ENCODE results near the gene HSPB6.
A peak's percentile ranks its signal among the peaks of the same experiment; 100 is the strongest.

The HSPB6 gene

GRCh38 chr19:35718345-35719041, 38.3 kb downstream of the HSPB6 start:
- peaks cover 54% of the 10 kb centered on the region for H3K4me1 Mint-ChIP-seq (ENCODE audit: low read depth)
- peak overlapping the region; percentile 81 for H3K4me3 Mint-ChIP-seq
- intact Hi-C loops (cut with micrococcal nuclease): no loop called here
- H3K27ac Mint-ChIP-seq: peak overlapping the region; percentile 66
- peaks cover 15% of the 10 kb centered on the region for H3K27me3 Mint-ChIP-seq
- peaks cover 50% of the 10 kb centered on the region for H3K36me3 Mint-ChIP-seq (ENCODE audit: low read depth)
- no peaks in the 10 kb centered on the region for H3K9me3 Mint-ChIP-seq

- peak within 1 kb of the TSS; percentile 87 for H3K27ac Mint-ChIP-seq
- no peaks in the 10 kb centered on the region for H3K9me3 Mint-ChIP-seq
- peaks cover 17% of the 10 kb centered on the region for H3K27me3 Mint-ChIP-seq
- H3K36me3 Mint-ChIP-seq (ENCODE audit: low read depth): peaks cover 43% of the 10 kb centered on the region
- peaks cover 54% of the 10 kb centered on the region for H3K4me1 Mint-ChIP-seq (ENCODE audit: low read depth)
- intact Hi-C loops (cut with micrococcal nuclease): loop anchor here (1.0 to 2.0 kb wide), 2 partner anchors 25 to 31 kb away; partner anchors contain the start of gene LIN37
- H3K4me3 Mint-ChIP-seq: peak within 1 kb of the TSS; percentile 91
Observed at GRCh38 chr19:35717665-35718344, 39.0 kb downstream of the HSPB6 start, which contains the start of gene KMT2B. TSS of gene KMT2B (plus strand) at chr19:35718003. CDS start at chr19:35718019, 16 bp downstream.

GRCh38 chr19:35716801-35717664, 39.8 kb downstream of the HSPB6 start:
- Mint-ChIP-seq H3K36me3 (ENCODE audit: low read depth) (peaks cover 35% of the 10 kb centered on the region), H3K27ac (peak overlapping the region; percentile 87), H3K9me3 (no peaks in the 10 kb centered on the region), H3K4me3 (peak overlapping the region; percentile 91), H3K27me3 (peaks cover 22% of the 10 kb centered on the region), H3K4me1 (ENCODE audit: low read depth) (peaks cover 54% of the 10 kb centered on the region)
- intact Hi-C loops (cut with micrococcal nuclease): loop anchor here (1.0 to 2.0 kb wide), 2 partner anchors 24 to 32 kb away; partner anchors contain the start of gene LIN37

GRCh38 chr19:35715981-35716800, 40.6 kb downstream of the HSPB6 start:
- H3K4me3 Mint-ChIP-seq: peak overlapping the region; percentile 91
- H3K4me1 Mint-ChIP-seq (ENCODE audit: low read depth): peaks cover 50% of the 10 kb centered on the region
- peak overlapping the region; percentile 87 for H3K27ac Mint-ChIP-seq
- intact Hi-C loops (cut with micrococcal nuclease): loop anchor here (2.0 kb wide), 1 partner anchor 33 kb away; the partner anchor contains the start of gene LIN37
- H3K36me3 Mint-ChIP-seq (ENCODE audit: low read depth): peaks cover 27% of the 10 kb centered on the region
- H3K9me3 Mint-ChIP-seq: no peaks in the 10 kb centered on the region
- H3K27me3 Mint-ChIP-seq: peaks cover 25% of the 10 kb centered on the region

GRCh38 chr19:35715355-35715809, 41.4 kb downstream of the HSPB6 start:
- Mint-ChIP-seq H3K4me1 (ENCODE audit: low read depth) (peaks cover 47% of the 10 kb centered on the region), H3K9me3 (no peaks in the 10 kb centered on the region), H3K4me3 (no peak overlapping the region), H3K27me3 (peaks cover 26% of the 10 kb centered on the region), H3K36me3 (ENCODE audit: low read depth) (peaks cover 19% of the 10 kb centered on the region), H3K27ac (no peak overlapping the region)
- intact Hi-C loops (cut with micrococcal nuclease): no loop called here

GRCh38 chr19:35714601-35715354, 42.1 kb downstream of the HSPB6 start:
- H3K4me3 Mint-ChIP-seq: no peak overlapping the region
- no peaks in the 10 kb centered on the region for H3K9me3 Mint-ChIP-seq
- peaks cover 26% of the 10 kb centered on the region for H3K27me3 Mint-ChIP-seq
- peaks cover 13% of the 10 kb centered on the region for H3K36me3 Mint-ChIP-seq (ENCODE audit: low read depth)
- peaks cover 42% of the 10 kb centered on the region for H3K4me1 Mint-ChIP-seq (ENCODE audit: low read depth)
- H3K27ac Mint-ChIP-seq: no peak overlapping the region
- intact Hi-C loops (cut with micrococcal nuclease): no loop called here

GRCh38 chr19:35713904-35714495, 42.8 kb downstream of the HSPB6 start:
- Mint-ChIP-seq H3K36me3 (ENCODE audit: low read depth) (peaks cover 7% of the 10 kb centered on the region), H3K27me3 (peaks cover 26% of the 10 kb centered on the region), H3K4me1 (ENCODE audit: low read depth) (peaks cover 35% of the 10 kb centered on the region), H3K9me3 (no peaks in the 10 kb centered on the region), H3K27ac (no peak overlapping the region), H3K4me3 (no peak overlapping the region)
- intact Hi-C loops (cut with micrococcal nuclease): no loop called here

- H3K4me1 Mint-ChIP-seq (ENCODE audit: low read depth): peaks cover 31% of the 10 kb centered on the region
- no peak overlapping the region for H3K4me3 Mint-ChIP-seq
Observed at GRCh38 chr19:35713506-35713850, 43.4 kb downstream of the HSPB6 start.

GRCh38 chr19:35712567-35713505, 44.0 kb downstream of the HSPB6 start:
- intact Hi-C loops (cut with micrococcal nuclease): no loop called here
- Mint-ChIP-seq H3K27me3 (peaks cover 26% of the 10 kb centered on the region), H3K4me3 (no peak overlapping the region), H3K36me3 (ENCODE audit: low read depth) (peaks cover 7% of the 10 kb centered on the region), H3K9me3 (no peaks in the 10 kb centered on the region), H3K27ac (no peak overlapping the region), H3K4me1 (ENCODE audit: low read depth) (peaks cover 31% of the 10 kb centered on the region)

More at GRCh38 chr19:35713506-35713850, 43.4 kb downstream of the HSPB6 start:
- Mint-ChIP-seq H3K9me3 (no peaks in the 10 kb centered on the region), H3K36me3 (ENCODE audit: low read depth) (peaks cover 7% of the 10 kb centered on the region), H3K27ac (no peak overlapping the region), H3K27me3 (peaks cover 26% of the 10 kb centered on the region)
- intact Hi-C loops (cut with micrococcal nuclease): no loop called here

- peaks cover 23% of the 10 kb centered on the region for H3K4me1 Mint-ChIP-seq (ENCODE audit: low read depth)
- H3K27me3 Mint-ChIP-seq: peaks cover 32% of the 10 kb centered on the region
- H3K4me3 Mint-ChIP-seq: no peak overlapping the region
- H3K36me3 Mint-ChIP-seq (ENCODE audit: low read depth): no peaks in the 10 kb centered on the region
- no peaks in the 10 kb centered on the region for H3K9me3 Mint-ChIP-seq
- H3K27ac Mint-ChIP-seq: no peak overlapping the region
- intact Hi-C loops (cut with micrococcal nuclease): no loop called here
Observed at GRCh38 chr19:35710784-35711723, 45.8 kb downstream of the HSPB6 start.

GRCh38 chr19:35708391-35708790, 48.4 kb downstream of the HSPB6 start:
- Mint-ChIP-seq H3K27me3 (peaks cover 33% of the 10 kb centered on the region), H3K36me3 (ENCODE audit: low read depth) (no peaks in the 10 kb centered on the region), H3K27ac (no peak overlapping the region), H3K9me3 (no peaks in the 10 kb centered on the region), H3K4me3 (no peak overlapping the region), H3K4me1 (ENCODE audit: low read depth) (peaks cover 7% of the 10 kb centered on the region)
- intact Hi-C loops (cut with micrococcal nuclease): no loop called here
